ENCODE measurements around the gene RBBP8NL.

RBBP8NL gene

DNA sequence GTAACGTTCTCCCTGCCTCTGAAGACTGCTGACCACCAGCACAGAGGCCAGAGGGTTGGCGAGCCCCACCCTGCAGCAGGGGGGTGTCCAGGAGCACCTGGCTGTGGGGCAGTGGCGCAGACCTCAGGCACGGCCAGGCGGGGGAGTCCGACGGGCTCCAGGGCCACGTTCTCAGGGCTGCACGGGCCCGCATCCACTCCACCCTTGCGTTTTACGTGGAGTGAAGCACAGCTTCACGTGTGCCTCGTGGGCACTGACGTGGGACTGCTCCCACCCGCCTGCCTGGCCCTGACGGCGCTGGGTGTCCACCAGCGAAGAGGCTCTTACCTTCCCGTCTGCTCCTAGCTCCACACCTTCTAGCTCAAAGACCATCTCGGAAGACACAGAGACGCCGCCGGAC lies 33.5 kb downstream of the RBBP8NL start:
- TF ChIP-seq, protein P1, sequence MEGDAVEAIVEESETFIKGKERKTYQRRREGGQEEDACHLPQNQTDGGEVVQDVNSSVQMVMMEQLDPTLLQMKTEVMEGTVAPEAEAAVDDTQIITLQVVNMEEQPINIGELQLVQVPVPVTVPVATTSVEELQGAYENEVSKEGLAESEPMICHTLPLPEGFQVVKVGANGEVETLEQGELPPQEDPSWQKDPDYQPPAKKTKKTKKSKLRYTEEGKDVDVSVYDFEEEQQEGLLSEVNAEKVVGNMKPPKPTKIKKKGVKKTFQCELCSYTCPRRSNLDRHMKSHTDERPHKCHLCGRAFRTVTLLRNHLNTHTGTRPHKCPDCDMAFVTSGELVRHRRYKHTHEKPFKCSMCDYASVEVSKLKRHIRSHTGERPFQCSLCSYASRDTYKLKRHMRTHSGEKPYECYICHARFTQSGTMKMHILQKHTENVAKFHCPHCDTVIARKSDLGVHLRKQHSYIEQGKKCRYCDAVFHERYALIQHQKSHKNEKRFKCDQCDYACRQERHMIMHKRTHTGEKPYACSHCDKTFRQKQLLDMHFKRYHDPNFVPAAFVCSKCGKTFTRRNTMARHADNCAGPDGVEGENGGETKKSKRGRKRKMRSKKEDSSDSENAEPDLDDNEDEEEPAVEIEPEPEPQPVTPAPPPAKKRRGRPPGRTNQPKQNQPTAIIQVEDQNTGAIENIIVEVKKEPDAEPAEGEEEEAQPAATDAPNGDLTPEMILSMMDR (conservative IDR thresholded peaks at IDR 0.05; ENCODE audit: low read depth, low read length), result no peak
- no peak overlapping the region for H3K4me3 ChIP-seq (ENCODE audit: low read length)
- no peak for DNase-seq (ENCODE audit: low read depth)

DNA sequence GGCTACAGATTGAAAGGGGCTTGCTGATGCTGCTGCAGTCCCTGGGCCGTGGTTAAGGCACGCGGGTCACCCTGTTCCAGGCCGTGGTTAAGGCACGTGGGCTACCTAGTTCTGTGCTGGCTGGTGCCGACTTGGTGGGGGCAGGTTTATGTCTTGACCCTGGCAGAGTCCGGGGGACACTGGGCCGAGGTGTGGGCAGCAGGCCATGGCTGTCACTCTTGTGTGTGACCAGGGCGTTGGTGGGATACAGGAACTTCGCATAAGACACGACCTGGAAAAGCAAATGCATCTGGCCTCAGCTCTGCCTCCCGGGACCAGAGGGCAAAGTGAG lies 34.0 kb downstream of the RBBP8NL start:
- H3K4me3 ChIP-seq (ENCODE audit: low read length), result no peak overlapping the region
- DNase-seq (ENCODE audit: low read depth), result no peak
- TF ChIP-seq, protein P1 (conservative IDR thresholded peaks at IDR 0.05; ENCODE audit: low read depth, low read length), result no peak

DNA sequence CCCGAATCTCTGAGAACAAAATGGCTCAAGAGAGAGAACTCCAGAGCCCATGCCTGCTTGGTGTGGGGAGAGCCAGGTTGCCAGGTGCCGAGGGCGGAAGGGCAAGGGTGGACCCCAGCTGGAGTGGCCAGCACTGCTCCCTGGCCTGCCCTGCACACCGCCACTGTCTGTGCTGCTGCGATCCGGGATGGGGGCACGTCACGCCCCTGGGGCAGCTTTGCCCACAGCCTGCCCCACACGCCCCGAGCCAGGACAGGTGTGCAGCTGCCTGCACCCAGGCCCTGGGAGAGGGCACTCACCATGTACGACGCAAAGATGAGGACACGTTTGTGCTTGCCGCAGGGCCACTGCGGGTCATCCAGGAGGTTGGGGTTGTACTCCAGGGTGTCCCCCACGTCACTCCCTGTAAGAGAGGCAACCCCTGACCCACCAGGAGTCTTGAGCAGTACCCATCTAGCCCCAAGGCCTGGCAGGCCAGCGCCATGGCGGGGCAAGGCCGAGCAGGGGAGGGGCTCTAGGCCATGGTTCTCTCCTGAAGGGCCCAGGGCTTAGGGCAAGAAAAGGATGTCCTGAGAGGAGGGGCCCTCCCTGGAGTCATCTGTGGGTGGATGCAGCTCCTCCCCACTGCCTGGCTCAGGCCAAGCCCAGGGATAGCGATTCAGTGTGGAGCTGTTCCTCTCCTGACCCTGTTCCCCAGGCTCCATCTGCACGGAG lies 34.6 kb downstream of the RBBP8NL start:
- no peak for DNase-seq (ENCODE audit: low read depth)
- H3K4me3 ChIP-seq (ENCODE audit: low read length), result no peak overlapping the region
- TF ChIP-seq, protein P1 (conservative IDR thresholded peaks at IDR 0.05; ENCODE audit: low read depth, low read length), result no peak

- no peak overlapping the region for H3K4me3 ChIP-seq (ENCODE audit: low read length)
- no peak for DNase-seq (ENCODE audit: low read depth)
- TF ChIP-seq, protein P1 (conservative IDR thresholded peaks at IDR 0.05; ENCODE audit: low read depth, low read length), result no peak
Observed at GRCh38 chr20:62392077-62392418, 35.3 kb downstream of the RBBP8NL start.

- no peak overlapping the region for H3K4me3 ChIP-seq (ENCODE audit: low read length)
- no peak for DNase-seq (ENCODE audit: low read depth)
- TF ChIP-seq, protein P1 (conservative IDR thresholded peaks at IDR 0.05; ENCODE audit: low read depth, low read length), result no peak
Observed at GRCh38 chr20:62391165-62392076, 35.9 kb downstream of the RBBP8NL start.

GRCh38 chr20:62390317-62391164 lies 36.8 kb downstream of the RBBP8NL start:
- TF ChIP-seq, protein P1 (conservative IDR thresholded peaks at IDR 0.05; ENCODE audit: low read depth, low read length), result no peak
- no peak for DNase-seq (ENCODE audit: low read depth)
- H3K4me3 ChIP-seq (ENCODE audit: low read length), result no peak overlapping the region

All from retinal pigment epithelial cell (primary cell).